Thyroid gland (tissue), 4 donors: ENCODE results near the gene LRFN2. TPM values are rescaled to one million over a fixed set of nuclear protein-coding genes. Genes with fewer than 3 reads are reported as not detected.

ENCODE experiments used
- DNase-seq, 2 donors: peaks; one replicate each; pipeline ENCODE4 v3.0.0-alpha.2; 2019
- H3K27ac ChIP-seq, 3 donors: fragments of 200-600 bp; sonication (generic); 1 replicate in 2 of 3; 2 replicates in 1 of 3; pipeline ENCODE4 v1.5.1; 2016 to 2019; ENCODE audit warnings: mild to moderate bottlenecking in 1 of 3, moderate library complexity in 1 of 3
- H3K27me3 ChIP-seq: fragments of 200-600 bp; sonication (generic); one replicate; pipeline ENCODE4 v1.5.1; 2019
- H3K36me3 ChIP-seq, 2 donors: fragments of 200-600 bp; sonication (generic); one replicate each; pipeline ENCODE4 v1.5.1; 2016 to 2019
- H3K4me1 ChIP-seq, 2 donors: fragments of 200-600 bp; sonication (generic); one replicate each; pipeline ENCODE4 v1.5.1; 2017 to 2019
- H3K4me3 ChIP-seq, 3 donors: fragments of 200-600 bp; sonication (generic); replicated peaks in 1 of 3; 1 replicate in 2 of 3; 2 replicates in 1 of 3; pipeline ENCODE4 v1.5.1; 2016; ENCODE audit warnings: mild to moderate bottlenecking in 1 of 3
- H3K9me3 ChIP-seq: fragments of 200-600 bp; sonication (generic); one replicate; pipeline ENCODE4 v1.5.1; 2017
- POLR2A ChIP-seq, 2 donors: fragments of 450-650 bp; IDR thresholded peaks; one replicate each; pipeline ENCODE4 v1.6.1; 2017; ENCODE audit warnings: antibody characterized with exemption in 2 of 2, mild to moderate bottlenecking in 2 of 2, moderate library complexity in 1 of 2
- WGBS, 2 donors: methylation state at CpG; one replicate each; pipeline ENCODE4 v1.1.5; 2017; 5-methylcytosine and 5-hydroxymethylcytosine counted together
- intact Hi-C: fragments of 100-400 bp; cut with DNase I; formaldehyde crosslinking; loops from one replicate; pipeline ENCODE4 v1.15.1; 2023
- total RNA-seq, 4 donors: library from RNA; depleted of rRNA; stranded (reverse); fragments of >200 nt; gene quantifications; one replicate each; pipeline ENCODE4 v1.2.3, GENCODE V29; 2016
- TF ChIP-seq, protein P1 (sequence below), 6 experiments: fragments of 200-600 bp in 3 of 6; fragments of 450-650 bp in 3 of 6; sonication (generic) in 3 of 6; IDR thresholded peaks; one replicate each; pipeline ENCODE4 v1.5.1; 2016 to 2019; ENCODE audit warnings: antibody characterized with exemption in 6 of 6, mild to moderate bottlenecking in 2 of 6, inconsistent platforms in 1 of 6, moderate library complexity in 1 of 6

Gene LRFN2
- total RNA-seq, 4 donors from 2014 or later, result 0.13 TPM; not detected in 3

DNA sequence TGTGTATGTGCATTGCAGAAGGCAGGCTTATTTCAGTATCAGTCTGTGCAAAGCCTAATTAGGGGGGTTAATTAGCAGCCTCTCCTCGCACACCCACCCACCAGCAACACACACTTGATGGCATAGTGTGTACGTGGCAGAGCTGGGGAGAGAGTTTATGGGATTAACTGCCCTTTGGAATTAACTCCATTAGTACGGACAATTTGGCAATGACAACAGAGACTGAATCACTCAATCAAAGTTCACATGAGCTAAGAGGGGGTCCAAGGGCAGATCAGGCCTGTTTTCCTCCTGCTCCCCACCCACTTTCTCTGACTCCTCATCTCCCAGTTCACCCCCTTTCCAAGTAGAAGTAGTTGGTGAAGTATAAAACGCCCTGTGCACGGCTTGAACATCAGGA, 69.5 kb downstream of the LRFN2 start:
- Histone ChIP-seq H3K4me3 (no peak overlapping the region), H3K36me3 (no peaks in the 10 kb centered on the region), H3K9me3 (no peaks in the 10 kb centered on the region), H3K4me1 (no peaks in the 10 kb centered on the region), H3K27me3 (no peaks in the 10 kb centered on the region), H3K27ac (no peak overlapping the region)
- intact Hi-C loops, result no loop called here
- no peak for DNase-seq
- TF ChIP-seq, protein P1, sequence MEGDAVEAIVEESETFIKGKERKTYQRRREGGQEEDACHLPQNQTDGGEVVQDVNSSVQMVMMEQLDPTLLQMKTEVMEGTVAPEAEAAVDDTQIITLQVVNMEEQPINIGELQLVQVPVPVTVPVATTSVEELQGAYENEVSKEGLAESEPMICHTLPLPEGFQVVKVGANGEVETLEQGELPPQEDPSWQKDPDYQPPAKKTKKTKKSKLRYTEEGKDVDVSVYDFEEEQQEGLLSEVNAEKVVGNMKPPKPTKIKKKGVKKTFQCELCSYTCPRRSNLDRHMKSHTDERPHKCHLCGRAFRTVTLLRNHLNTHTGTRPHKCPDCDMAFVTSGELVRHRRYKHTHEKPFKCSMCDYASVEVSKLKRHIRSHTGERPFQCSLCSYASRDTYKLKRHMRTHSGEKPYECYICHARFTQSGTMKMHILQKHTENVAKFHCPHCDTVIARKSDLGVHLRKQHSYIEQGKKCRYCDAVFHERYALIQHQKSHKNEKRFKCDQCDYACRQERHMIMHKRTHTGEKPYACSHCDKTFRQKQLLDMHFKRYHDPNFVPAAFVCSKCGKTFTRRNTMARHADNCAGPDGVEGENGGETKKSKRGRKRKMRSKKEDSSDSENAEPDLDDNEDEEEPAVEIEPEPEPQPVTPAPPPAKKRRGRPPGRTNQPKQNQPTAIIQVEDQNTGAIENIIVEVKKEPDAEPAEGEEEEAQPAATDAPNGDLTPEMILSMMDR (IDR thresholded peaks at IDR 0.05), result no peak
- no peak for TF ChIP-seq POLR2A (IDR thresholded peaks at IDR 0.05)
- WGBS, 2 donors, result 86 to 88% methylated on average over 5 of the region's 5 CpGs

DNA sequence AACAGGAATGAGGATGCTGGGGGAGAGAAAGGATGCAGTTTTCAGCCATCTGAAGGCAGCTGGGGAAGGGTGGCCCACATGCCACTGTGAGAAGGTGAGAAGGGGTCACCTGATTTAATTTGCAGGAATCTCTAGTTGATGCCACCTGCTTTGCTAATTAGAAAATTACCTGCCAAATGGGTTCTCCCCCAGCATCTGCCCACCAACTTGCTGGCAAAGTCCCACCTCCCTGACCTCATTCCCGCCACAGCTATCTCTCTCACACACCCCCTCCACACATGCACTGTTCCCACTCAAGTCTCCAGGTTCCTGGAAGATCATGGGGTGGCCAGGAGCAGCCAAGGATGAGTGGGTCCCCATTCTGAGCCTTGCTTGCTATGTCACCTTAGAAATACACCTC, 70.7 kb downstream of the LRFN2 start:
- no peak for DNase-seq
- Histone ChIP-seq H3K27ac (no peak overlapping the region), H3K9me3 (no peaks in the 10 kb centered on the region), H3K4me3 (no peak overlapping the region), H3K27me3 (no peaks in the 10 kb centered on the region), H3K36me3 (no peaks in the 10 kb centered on the region), H3K4me1 (no peaks in the 10 kb centered on the region)
- intact Hi-C loops, result no loop called here
- 100% methylated on average over 1 of the region's 1 CpG for WGBS, 2 donors
- TF ChIP-seq POLR2A (IDR thresholded peaks at IDR 0.05), result no peak
- TF ChIP-seq, protein P1 (IDR thresholded peaks at IDR 0.05), result no peak

DNA sequence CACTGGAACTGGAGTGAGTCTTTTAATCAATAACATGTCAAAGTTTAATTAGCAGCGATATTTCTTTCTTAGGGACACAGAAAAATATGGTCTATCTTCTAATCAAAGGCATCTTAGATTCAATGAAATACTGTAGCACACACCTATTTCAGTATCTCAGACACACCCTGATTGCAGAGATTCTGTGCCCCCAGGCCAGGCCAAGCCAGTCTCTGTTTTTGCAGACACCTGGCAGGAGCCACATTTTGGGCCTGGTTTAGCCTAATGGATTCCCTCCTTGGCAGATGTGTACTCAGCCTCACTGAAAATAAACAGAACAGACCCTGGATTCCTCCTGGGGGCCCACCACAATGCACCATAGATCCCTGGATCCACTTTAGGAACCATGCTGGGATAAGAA, 74.8 kb downstream of the LRFN2 start:
- intact Hi-C loops, result no loop called here
- no peak for TF ChIP-seq POLR2A (IDR thresholded peaks at IDR 0.05)
- TF ChIP-seq, protein P1 (IDR thresholded peaks at IDR 0.05), result no peak
- Histone ChIP-seq H3K36me3 (no peaks in the 10 kb centered on the region), H3K9me3 (no peaks in the 10 kb centered on the region), H3K27ac (no peak overlapping the region), H3K27me3 (no peaks in the 10 kb centered on the region), H3K4me1 (peaks cover 0 to 3% of the 10 kb centered on the region in 2 donors), H3K4me3 (no peak overlapping the region)
- 94 to 100% methylated on average over 1 of the region's 1 CpG for WGBS, 2 donors
- DNase-seq, result no peak

DNA sequence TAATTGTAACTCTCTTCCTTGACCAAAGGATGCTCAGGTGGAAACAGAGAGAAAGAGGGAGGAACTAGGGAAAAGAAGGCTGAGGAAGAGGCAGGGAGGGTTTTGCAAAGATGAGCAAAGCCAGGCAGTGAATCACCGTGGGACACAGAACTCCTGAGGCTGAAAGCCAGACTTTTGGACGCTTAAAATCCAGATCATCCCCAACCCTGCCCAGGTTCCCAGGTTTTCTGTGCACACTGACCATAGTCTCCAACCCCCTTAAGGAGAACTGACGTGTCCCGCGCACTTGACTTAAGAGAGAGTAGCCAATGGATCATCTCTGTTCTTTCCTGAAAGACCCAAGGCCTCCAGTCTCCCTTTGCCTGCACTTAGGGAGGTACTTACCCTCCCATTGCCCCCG, 75.3 kb downstream of the LRFN2 start:
- no peak overlapping the region for H3K4me3 ChIP-seq
- H3K27ac ChIP-seq, result no peak overlapping the region
- H3K36me3 ChIP-seq, result no peaks in the 10 kb centered on the region
- no peak for TF ChIP-seq POLR2A (IDR thresholded peaks at IDR 0.05)
- TF ChIP-seq, protein P1 (IDR thresholded peaks at IDR 0.05), result no peak
- peaks cover 0 to 3% of the 10 kb centered on the region in 2 donors for H3K4me1 ChIP-seq
- H3K27me3 ChIP-seq, result no peaks in the 10 kb centered on the region
- H3K9me3 ChIP-seq, result no peaks in the 10 kb centered on the region
- intact Hi-C loops, result no loop called here
- WGBS, 2 donors, result 89 to 93% methylated on average over 6 of the region's 6 CpGs
- DNase-seq, result no peak

DNA sequence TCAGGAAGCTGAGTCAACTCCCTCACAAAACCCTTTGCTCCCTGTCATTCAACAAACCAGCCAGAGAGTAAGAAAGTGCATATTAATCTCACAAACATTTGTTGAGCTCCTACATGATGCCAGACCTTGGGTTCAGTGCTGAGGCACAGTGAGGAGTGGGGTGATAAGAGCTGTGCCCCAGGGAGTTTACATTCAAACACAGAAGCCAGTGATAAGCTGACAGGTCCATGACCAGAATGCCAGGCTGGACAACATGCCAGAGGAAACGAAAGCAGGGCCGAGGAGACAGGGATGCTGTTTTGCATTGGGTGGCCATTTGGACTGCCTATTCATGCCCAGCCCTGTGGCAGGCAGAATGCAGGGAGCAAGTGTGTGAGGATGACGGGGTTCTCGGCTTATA, 76.7 kb downstream of the LRFN2 start:
- no peak for TF ChIP-seq POLR2A (IDR thresholded peaks at IDR 0.05)
- TF ChIP-seq, protein P1 (IDR thresholded peaks at IDR 0.05), result no peak
- no peak for DNase-seq
- Histone ChIP-seq H3K27me3 (no peaks in the 10 kb centered on the region), H3K4me1 (peaks cover 0 to 3% of the 10 kb centered on the region in 2 donors), H3K9me3 (no peaks in the 10 kb centered on the region), H3K4me3 (no peak overlapping the region), H3K27ac (no peak overlapping the region), H3K36me3 (no peaks in the 10 kb centered on the region)
- 88 to 92% methylated on average over 4 of the region's 4 CpGs for WGBS, 2 donors
- intact Hi-C loops, result no loop called here
